Measurements from ENCODE around the gene ATXN1. TPM values are rescaled to one million over a fixed set of nuclear protein-coding genes. Genes with fewer than 3 reads are reported as not detected.
"Not testable (repeated sequence)": the region's sequence is repeated elsewhere in the genome, so short reads cannot be mapped to it uniquely, and the experiment has no call there.

ATXN1 gene
- total RNA-seq, 1 experiment from 2014 or later: 27.0 TPM

GRCh38 chr6:16380220-16380809 is 380.9 kb downstream of the ATXN1 start:
- no peak overlapping the region for H3K4me2 ChIP-seq (ENCODE audit: low read length)
- H2AFZ ChIP-seq (ENCODE audit: low read length): no peak overlapping the region
- intact Hi-C loops (cut with micrococcal nuclease): no loop called here
- H3K9me3 ChIP-seq (ENCODE audit: low read length): no peaks in the 10 kb centered on the region
- no peak for DNase-seq
- H4K20me1 ChIP-seq (ENCODE audit: low read length): no peaks in the 10 kb centered on the region
- no peaks in the 10 kb centered on the region for H3K9me2 ChIP-seq (replicated peaks; ENCODE audit: low read length)
- no peak overlapping the region for H3K4me3 ChIP-seq (ENCODE audit: low read length)
- H3K79me2 ChIP-seq (ENCODE audit: low read length): no peaks in the 10 kb centered on the region
- H3K4me1 ChIP-seq (ENCODE audit: insufficient read depth, low read length): no peaks in the 10 kb centered on the region
- H3K9ac ChIP-seq (ENCODE audit: low read length): no peak overlapping the region
- no peak for TF ChIP-seq EZH2 (IDR thresholded peaks at IDR 0.05; ENCODE audit: low read length, unreplicated experiment)
- TF ChIP-seq EZH2phosphoT487 (IDR thresholded peaks at IDR 0.05; ENCODE audit: borderline replicate concordance, low read length): no peak
- TF ChIP-seq CTCF (conservative IDR thresholded peaks at IDR 0.05; ENCODE audit: low read depth, low read length): no peak
- no peak for ATAC-seq
- H3F3A ChIP-seq (ENCODE audit: low read length, unreplicated experiment): no peaks in the 10 kb centered on the region
- ChIA-PET CTCF (no interaction called here), POLR2A (ENCODE audit: unreplicated experiment) (no interaction called here)
- H3K27ac ChIP-seq (ENCODE audit: low read length): no peak overlapping the region
- H3K27me3 ChIP-seq (ENCODE audit: low read length): no peaks in the 10 kb centered on the region
- BruUV-seq (replicated peaks): no TSS peak
- H3K36me3 ChIP-seq (ENCODE audit: low read depth, low read length): no peaks in the 10 kb centered on the region

DNA sequence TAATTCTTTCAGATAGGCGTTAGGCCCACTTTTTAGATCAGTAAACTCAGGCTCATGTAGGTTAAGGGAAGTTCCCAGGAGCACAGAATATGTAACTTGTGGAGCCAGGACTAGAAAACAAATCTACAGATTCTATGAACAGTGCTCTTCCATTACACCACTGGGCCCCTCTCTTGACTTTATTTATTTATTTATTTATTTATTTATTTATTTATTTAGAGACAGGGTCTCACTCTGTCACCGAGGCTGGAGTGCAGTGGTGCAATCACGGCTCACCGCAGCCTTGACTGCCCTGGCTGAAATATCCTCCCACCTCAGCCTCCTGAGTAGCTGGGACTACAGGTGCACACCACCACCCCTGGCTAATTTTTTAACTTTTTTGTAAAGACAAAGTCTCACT is 382.9 kb downstream of the ATXN1 start:
- BruUV-seq (replicated peaks); CTCF ChIA-PET; H3K79me2 ChIP-seq (ENCODE audit: low read length); POLR2A ChIA-PET (ENCODE audit: unreplicated experiment); H3K9me3 ChIP-seq (ENCODE audit: low read length); H4K20me1 ChIP-seq (ENCODE audit: low read length); ATAC-seq; H3K9me2 ChIP-seq (replicated peaks; ENCODE audit: low read length); H3F3A ChIP-seq (ENCODE audit: low read length, unreplicated experiment); H3K4me2 ChIP-seq (ENCODE audit: low read length); H3K27ac ChIP-seq (ENCODE audit: low read length); intact Hi-C loops (cut with micrococcal nuclease); H3K27me3 ChIP-seq (ENCODE audit: low read length); H3K36me3 ChIP-seq (ENCODE audit: low read depth, low read length); DNase-seq; H3K4me1 ChIP-seq (ENCODE audit: insufficient read depth, low read length); H2AFZ ChIP-seq (ENCODE audit: low read length); H3K9ac ChIP-seq (ENCODE audit: low read length); H3K4me3 ChIP-seq (ENCODE audit: low read length): not testable (repeated sequence)

DNA sequence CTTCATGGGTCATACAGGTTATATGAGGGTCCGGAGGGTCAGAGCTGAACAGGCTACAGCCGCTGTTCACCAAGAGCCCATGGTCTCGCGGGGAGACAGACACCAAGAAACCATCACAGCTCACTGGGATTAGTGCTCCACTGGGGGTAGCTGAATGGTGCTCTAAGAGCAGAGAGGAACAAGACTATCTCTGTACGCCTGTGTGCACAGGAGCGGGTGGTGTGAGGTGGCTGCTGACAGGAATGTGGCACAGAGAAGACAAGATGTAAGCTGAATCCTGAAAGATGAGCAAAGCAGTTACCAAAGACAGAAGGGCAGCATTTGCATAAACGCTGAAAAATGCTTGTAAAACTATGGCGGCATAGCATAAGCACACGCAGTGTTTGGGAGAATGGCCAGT is 383.8 kb downstream of the ATXN1 start:
- H4K20me1 ChIP-seq (ENCODE audit: low read length): no peaks in the 10 kb centered on the region

More for the DNA sequence above, 383.8 kb downstream of the ATXN1 start:
- H2AFZ ChIP-seq (ENCODE audit: low read length): no peak overlapping the region
- no peak overlapping the region for H3K27ac ChIP-seq (ENCODE audit: low read length)
- H3K9me2 ChIP-seq (replicated peaks; ENCODE audit: low read length): no peaks in the 10 kb centered on the region
- no peak for DNase-seq
- no peaks in the 10 kb centered on the region for H3K27me3 ChIP-seq (ENCODE audit: low read length)
- no peak for ATAC-seq
- H3K36me3 ChIP-seq (ENCODE audit: low read depth, low read length): no peaks in the 10 kb centered on the region
- ChIA-PET CTCF (no interaction called here), POLR2A (ENCODE audit: unreplicated experiment) (no interaction called here)
- no peak overlapping the region for H3K4me2 ChIP-seq (ENCODE audit: low read length)
- no peaks in the 10 kb centered on the region for H3K79me2 ChIP-seq (ENCODE audit: low read length)
- H3F3A ChIP-seq (ENCODE audit: low read length, unreplicated experiment): no peaks in the 10 kb centered on the region
- H3K9ac ChIP-seq (ENCODE audit: low read length): no peak overlapping the region
- H3K4me3 ChIP-seq (ENCODE audit: low read length): no peak overlapping the region
- H3K4me1 ChIP-seq (ENCODE audit: insufficient read depth, low read length): no peaks in the 10 kb centered on the region
- intact Hi-C loops (cut with micrococcal nuclease): no loop called here
- H3K9me3 ChIP-seq (ENCODE audit: low read length): no peaks in the 10 kb centered on the region
- no TSS peak for BruUV-seq (replicated peaks)
- TF ChIP-seq EZH2 (IDR thresholded peaks at IDR 0.05; ENCODE audit: low read length, unreplicated experiment): no peak
- no peak for TF ChIP-seq EZH2phosphoT487 (IDR thresholded peaks at IDR 0.05; ENCODE audit: borderline replicate concordance, low read length)
- TF ChIP-seq CTCF (conservative IDR thresholded peaks at IDR 0.05; ENCODE audit: low read depth, low read length): no peak

All from PC-3 (cell line).